GM12878 (cell line): ENCODE results near the gene RORC. TPM values are rescaled to one million over a fixed set of nuclear protein-coding genes. Genes with fewer than 3 reads are reported as not detected.

Source experiments
- ATAC-seq: fragments of 200-7000 bp; cut with Tn5 transposase; 3 replicates; pipeline ENCODE4 v1.9.1; 2020; ENCODE audit warnings: mild to moderate bottlenecking, moderate library complexity
- BruUV-seq: library from RNA; stranded (reverse); fragments of 400-500 nt; replicated peaks from 2 replicates; lab custom pipeline; 2021; lab: Mats Ljungman, UMichigan
- CTCF ChIA-PET: fragments of 300-600 bp; sonication (Branson Sonifier 250); formaldehyde crosslinking; extraction: SDS; loops from one replicate; lab custom pipeline; 2021; ENCODE audit warnings: inconsistent platforms; lab: Yijun Ruan, JAX
- POLR2A ChIA-PET: fragments of 350-600 bp; formaldehyde crosslinking; extraction: SDS; loops from one replicate; lab custom pipeline; 2021; ENCODE audit warnings: inconsistent platforms; lab: Charles Lee
- RAD21 ChIA-PET: fragments of 300-600 bp; sonication (Branson Sonifier 250); formaldehyde crosslinking; loops from one replicate; lab custom pipeline; 2023; ENCODE audit warnings: antibody characterized with exemption; ENCODE audit not compliant: unreplicated experiment; lab: Charles Lee
- SMC1A ChIA-PET: fragments of 300-600 bp; sonication (Branson Sonifier 250); formaldehyde crosslinking; loops from one replicate; lab custom pipeline; 2023; ENCODE audit not compliant: unreplicated experiment, uncharacterized antibody; lab: Charles Lee
- DNase-seq: peaks from one replicate; pipeline ENCODE4 v3.0.0-alpha.2; 2011; ENCODE audit warnings: low read depth, low spot score
- FAIRE-seq: peaks from 3 replicates; lab custom pipeline; 2011; peaks lifted over from hg19 to GRCh38; lab: Jason Lieb, UNC
- H2AFZ ChIP-seq: 2 replicates; pipeline ENCODE4 v1.6.0; 2011; ENCODE audit warnings: low read depth, low read length, control low read depth; ENCODE audit not compliant: control insufficient read depth
- H3K27ac ChIP-seq: 2 replicates; pipeline ENCODE4 v1.5.1; 2011; ENCODE audit warnings: control low read depth; ENCODE audit not compliant: control insufficient read depth, insufficient read depth
- H3K27me3 ChIP-seq, 2 experiments: replicated peaks in 1 of 2; 2 replicates each; pipeline versions ENCODE4 v1.6.0 to v1.6.1; 2011; ENCODE audit warnings: low read length in 1 of 2; ENCODE audit not compliant: control insufficient read depth in 2 of 2, insufficient read depth in 2 of 2
- H3K36me3 ChIP-seq, 2 experiments: 2 replicates each; pipeline ENCODE4 v1.5.1; 2011; ENCODE audit warnings: low read length in 1 of 2; ENCODE audit not compliant: control insufficient read depth in 2 of 2, insufficient read depth in 2 of 2
- H3K4me1 ChIP-seq: 2 replicates; pipeline ENCODE4 v1.6.1; 2011; ENCODE audit warnings: mild to moderate bottlenecking, low read length, moderate library complexity, mixed read lengths; ENCODE audit not compliant: control insufficient read depth, insufficient read depth
- H3K4me2 ChIP-seq: 2 replicates; pipeline ENCODE4 v1.6.0; 2011; ENCODE audit warnings: control low read depth; ENCODE audit not compliant: control insufficient read depth, insufficient read depth
- H3K4me3 ChIP-seq: fragments of 200-600 bp; sonication (generic); 2 replicates; pipeline ENCODE4 v1.5.1; 2016
- H3K79me2 ChIP-seq: 2 replicates; pipeline ENCODE4 v1.6.0; 2011; ENCODE audit warnings: low read length; ENCODE audit not compliant: control insufficient read depth, insufficient read depth
- H3K9ac ChIP-seq: 2 replicates; pipeline ENCODE4 v1.8.0; 2011; ENCODE audit warnings: low read length, control low read depth, mixed read lengths; ENCODE audit not compliant: control insufficient read depth, insufficient read depth
- H3K9me3 ChIP-seq: replicated peaks from 3 replicates; pipeline ENCODE4 v1.5.1; 2011; ENCODE audit warnings: mild to moderate bottlenecking, low read length; ENCODE audit not compliant: control insufficient read depth, insufficient read depth
- H4K20me1 ChIP-seq: 2 replicates; pipeline ENCODE4 v1.6.0; 2011; ENCODE audit not compliant: control insufficient read depth, insufficient read depth
- CBFB ChIP-seq: IDR thresholded peaks from 2 replicates; pipeline ENCODE4 v1.6.1; 2016; ENCODE audit warnings: antibody characterized with exemption, low read depth
- CBX3 ChIP-seq: fragments of 200-600 bp; sonication (generic); IDR thresholded peaks from 2 replicates; pipeline ENCODE4 v1.6.1; 2016; ENCODE audit warnings: low read depth, borderline replicate concordance
- CEBPZ ChIP-seq: fragments of 150-350 bp; IDR thresholded peaks from 2 replicates; pipeline ENCODE4 v1.6.1; 2016; ENCODE audit warnings: low read depth, low read length
- CREB1 ChIP-seq: IDR thresholded peaks from 2 replicates; pipeline ENCODE4 v1.6.1; 2012; ENCODE audit warnings: low read depth, mild to moderate bottlenecking, inconsistent platforms
- EP300 ChIP-seq, 2 experiments: fragments of 150-350 bp in 1 of 2; IDR thresholded peaks; 2 replicates each; pipeline ENCODE4 v1.6.1; 2011 to 2012; ENCODE audit warnings: low read depth in 2 of 2, low read length in 2 of 2, borderline replicate concordance in 1 of 2, improper control_type of control experiment in 1 of 2, inconsistent platforms in 1 of 2; ENCODE audit not compliant: control insufficient read depth in 1 of 2
- HDGF ChIP-seq: fragments of 450-650 bp; IDR thresholded peaks from 2 replicates; pipeline ENCODE4 v1.6.1; 2016; ENCODE audit warnings: antibody characterized with exemption
- LARP7 ChIP-seq: fragments of 450-650 bp; IDR thresholded peaks from 2 replicates; pipeline ENCODE4 v1.6.1; 2017; ENCODE audit warnings: mild to moderate bottlenecking
- NBN ChIP-seq: fragments of 450-650 bp; IDR thresholded peaks from 2 replicates; pipeline ENCODE4 v1.6.1; 2016
- PKNOX1 ChIP-seq: fragments of 450-650 bp; IDR thresholded peaks from 2 replicates; pipeline ENCODE4 v1.6.1; 2016; ENCODE audit warnings: mild to moderate bottlenecking
- REST ChIP-seq: IDR thresholded peaks from 2 replicates; pipeline ENCODE4 v1.6.1; 2012; ENCODE audit warnings: mild to moderate bottlenecking, low read depth, low read length
- RUNX3 ChIP-seq: IDR thresholded peaks from 2 replicates; pipeline ENCODE4 v1.6.1; 2012; ENCODE audit warnings: low read length, inconsistent platforms
- SPI1 ChIP-seq: IDR thresholded peaks from 2 replicates; pipeline ENCODE4 v1.6.1; 2011; ENCODE audit warnings: low read depth, mild to moderate bottlenecking, low read length, moderate library complexity, borderline replicate concordance; ENCODE audit not compliant: insufficient read depth
- TCF3 ChIP-seq: IDR thresholded peaks from 2 replicates; pipeline ENCODE4 v1.6.1; 2012; ENCODE audit warnings: low read depth, mild to moderate bottlenecking, low read length, borderline replicate concordance; ENCODE audit not compliant: insufficient read depth
- ZNF24 ChIP-seq: fragments of 450-650 bp; IDR thresholded peaks from 2 replicates; pipeline ENCODE4 v1.6.1; 2017; ENCODE audit warnings: antibody characterized with exemption, mild to moderate bottlenecking
- ZNF274 ChIP-seq: IDR thresholded peaks from one replicate; pipeline ENCODE4 v1.8.0; 2011; ENCODE audit not compliant: insufficient read length, insufficient read depth
- WGBS: methylation state at CpG from one replicate; pipeline ENCODE4 v1.1.6; 2016; ENCODE audit warnings: low lambda C conversion rate; ENCODE audit not compliant: insufficient replicate concordance, insufficient coverage; ENCODE audit errors: missing lambda C conversion rate; 5-methylcytosine and 5-hydroxymethylcytosine counted together
- in situ Hi-C: fragments of 300-500 bp; cut with MboI; formaldehyde crosslinking; loops from 9 replicates; pipeline ENCODE4 v1.14.3; 2018; ENCODE audit warnings: mixed read lengths
- intact Hi-C: fragments of 100-400 bp; cut with micrococcal nuclease; formaldehyde crosslinking; loops from one replicate; pipeline ENCODE4 v1.14.2; 2022; ENCODE audit not compliant: unreplicated experiment
- polyA plus RNA-seq, 11 experiments: library from polyadenylated mRNA; depleted of rRNA in 4 of 11; unstranded in 6 of 11; stranded (reverse) in 5 of 11; fragments of >200 nt; fragmentation: Nextera tagmentation in 4 of 11; fragmentation: Illumina TruSeq in 1 of 11; extraction: Ambion mirVana in 4 of 11; extraction: Trizol in 1 of 11; gene quantifications; 1 replicate in 1 of 11; 2 replicates in 10 of 11; pipeline versions ENCODE4 v1.2.1 to v1.2.3, GENCODE V29; 2011 to 2016; ENCODE audit warnings: inconsistent platforms in 2 of 11, missing spikeins in 2 of 11, low read depth in 1 of 11
- total RNA-seq, 4 experiments: library from RNA; depleted of rRNA in 3 of 4; stranded (reverse); fragments of >200 nt in 3 of 4; fragmentation: Illumina TruSeq in 1 of 4; extraction: Trizol in 1 of 4; gene quantifications; 2 replicates each; pipeline versions ENCODE4 v1.2.1 to v1.2.3, GENCODE V29; 2013 to 2021

RORC gene
- total and polyA plus RNA-seq, 10 of the 15 experiments (the other 5 are each of a cell fraction or from before 2014, with no cell fraction given): not detected

- no peak for TF ChIP-seq REST
These were observed 54.9 kb downstream of the RORC start (continued) for GRCh38 chr1:151776665-151777062.

GRCh38 chr1:151775894-151776664 lies 55.5 kb downstream of the RORC start:
- ATAC-seq: no peak
- no peaks in the 10 kb centered on the region for H3K36me3 ChIP-seq
- TF ChIP-seq PKNOX1: no peak
- no peak for TF ChIP-seq EP300 (IDR thresholded peaks at IDR 0.05; ENCODE audit: borderline replicate concordance in 1 of 2, control insufficient read depth in 1 of 2, low read depth in 2 of 2, low read length in 2 of 2)
- no peak for TF ChIP-seq CREB1
- no peak for TF ChIP-seq RUNX3
- no peak for TF ChIP-seq NBN
- TF ChIP-seq CBFB: no peak
- TF ChIP-seq TCF3: no peak
- TF ChIP-seq SPI1: no peak
- no peak for TF ChIP-seq ZNF274
- TF ChIP-seq CEBPZ: no peak
- no peak for TF ChIP-seq ZNF24
- no peak for TF ChIP-seq LARP7
- TF ChIP-seq CBX3: no peak
- TF ChIP-seq HDGF: no peak

More at GRCh38 chr1:151775894-151776664, 55.5 kb downstream of the RORC start:
- H3K4me1 ChIP-seq: no peaks in the 10 kb centered on the region
- no peaks in the 10 kb centered on the region for H3K9me3 ChIP-seq
- intact Hi-C loops (no loop called here), in situ Hi-C loops (no loop called here)
- RAD21 ChIA-PET: no interaction called here
- 87% methylated on average over 7 of the region's 7 CpGs for WGBS
- no peaks in the 10 kb centered on the region for H4K20me1 ChIP-seq
- H2AFZ ChIP-seq: no peak overlapping the region
- SMC1A ChIA-PET: interaction anchor here (0.7 to 1.2 kb wide), 3 partner anchors 10 to 21 kb away, joined by 3 to 5 read pairs (median 3); partner anchors contain the start of gene MRPL9
- no peak overlapping the region for H3K9ac ChIP-seq
- H3K4me3 ChIP-seq: no peak overlapping the region
- CTCF ChIA-PET: interaction anchor here (1.5 kb wide), 1 partner anchor 13 kb away, joined by 8 read pairs; no protein-coding TSS in a partner anchor
- POLR2A ChIA-PET: no interaction called here
- H3K79me2 ChIP-seq: no peaks in the 10 kb centered on the region
- BruUV-seq: no TSS peak
- DNase-seq (no peak), FAIRE-seq (no peak)
- H3K27ac ChIP-seq: no peak overlapping the region
- H3K27me3 ChIP-seq: no peaks in the 10 kb centered on the region
- no peak overlapping the region for H3K4me2 ChIP-seq
